ENCODE data around the gene SDE2. TPM values are rescaled to one million over a fixed set of nuclear protein-coding genes. Genes with fewer than 3 reads are reported as not detected.

Gene SDE2
- 10 to 100 TPM; 26.2 to 32.7 (median 30.9) TPM for total RNA-seq

DNA sequence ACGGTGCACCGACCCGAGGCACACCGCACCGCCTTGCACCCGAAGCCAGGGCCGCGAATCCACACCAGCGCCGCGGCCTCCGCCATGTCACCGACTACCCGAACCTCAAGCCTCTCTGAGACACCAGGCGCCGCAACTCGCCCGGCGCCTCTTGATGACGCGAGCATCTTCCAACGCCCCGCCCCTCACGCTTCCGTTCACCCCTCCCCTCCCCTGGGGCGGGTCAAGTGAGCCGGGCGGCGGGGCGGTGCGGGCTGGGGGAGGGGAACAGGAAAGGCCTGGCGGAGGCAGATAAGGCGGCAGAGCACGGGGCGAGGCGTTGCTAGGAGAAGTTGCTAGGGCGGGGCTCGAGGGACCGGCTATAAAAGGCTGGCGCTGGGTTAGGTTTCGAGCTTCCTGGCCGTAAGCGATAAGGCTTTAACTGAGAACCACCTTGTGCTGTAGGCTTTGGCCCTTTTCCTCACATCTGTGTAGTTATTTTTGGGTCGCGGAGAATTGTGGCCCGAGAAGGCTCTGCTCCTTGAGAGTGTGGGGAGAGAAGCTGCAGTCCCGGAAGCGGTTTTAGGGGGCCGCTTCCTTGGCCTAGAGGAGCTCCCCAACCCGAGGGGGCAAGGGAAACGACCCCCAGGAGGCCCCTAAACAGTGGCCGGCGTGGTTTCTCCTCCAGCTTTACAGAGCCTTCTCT, at the start of gene SDE2:
SDE2 (minus strand) TSS at position 117 of the 685 bp plus-strand sequence; CDS start at position 86, 31 bp downstream.
- intact Hi-C loops (cut with DNase I; ENCODE audit: low total_unique reads): no loop called here
- TF ChIP-seq POLR2A (IDR thresholded peaks at IDR 0.05): peak in 1 of 2 donors; percentile 78
- TF ChIP-seq, protein P1, sequence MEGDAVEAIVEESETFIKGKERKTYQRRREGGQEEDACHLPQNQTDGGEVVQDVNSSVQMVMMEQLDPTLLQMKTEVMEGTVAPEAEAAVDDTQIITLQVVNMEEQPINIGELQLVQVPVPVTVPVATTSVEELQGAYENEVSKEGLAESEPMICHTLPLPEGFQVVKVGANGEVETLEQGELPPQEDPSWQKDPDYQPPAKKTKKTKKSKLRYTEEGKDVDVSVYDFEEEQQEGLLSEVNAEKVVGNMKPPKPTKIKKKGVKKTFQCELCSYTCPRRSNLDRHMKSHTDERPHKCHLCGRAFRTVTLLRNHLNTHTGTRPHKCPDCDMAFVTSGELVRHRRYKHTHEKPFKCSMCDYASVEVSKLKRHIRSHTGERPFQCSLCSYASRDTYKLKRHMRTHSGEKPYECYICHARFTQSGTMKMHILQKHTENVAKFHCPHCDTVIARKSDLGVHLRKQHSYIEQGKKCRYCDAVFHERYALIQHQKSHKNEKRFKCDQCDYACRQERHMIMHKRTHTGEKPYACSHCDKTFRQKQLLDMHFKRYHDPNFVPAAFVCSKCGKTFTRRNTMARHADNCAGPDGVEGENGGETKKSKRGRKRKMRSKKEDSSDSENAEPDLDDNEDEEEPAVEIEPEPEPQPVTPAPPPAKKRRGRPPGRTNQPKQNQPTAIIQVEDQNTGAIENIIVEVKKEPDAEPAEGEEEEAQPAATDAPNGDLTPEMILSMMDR (IDR thresholded peaks at IDR 0.05): no peak

DNA sequence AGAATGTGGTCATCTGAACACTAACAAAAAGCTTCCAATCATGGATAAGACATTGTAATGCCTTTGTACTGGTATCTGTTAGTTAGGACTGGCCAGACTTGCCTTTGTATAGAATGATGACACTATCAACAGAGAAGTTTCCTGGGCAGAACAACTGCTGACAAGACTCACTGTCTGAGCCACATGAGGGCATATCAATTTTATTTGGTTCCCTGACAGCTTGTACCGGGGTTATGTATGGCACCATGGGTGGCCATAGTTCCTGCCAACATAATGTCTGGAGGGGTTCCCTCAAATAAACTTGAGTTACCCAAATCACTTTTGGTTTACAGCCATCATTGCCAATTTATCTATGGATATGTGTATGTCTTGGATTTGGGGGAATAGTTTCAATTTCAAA, 49.7 kb upstream of the SDE2 start:
- 70 to 76% methylated on average over 1 of the region's 1 CpG for WGBS, 2 donors
- no peak for DNase-seq (ENCODE audit: low spot score in 2 of 2)
- TF ChIP-seq, protein P1 (IDR thresholded peaks at IDR 0.05): no peak
- TF ChIP-seq POLR2A (IDR thresholded peaks at IDR 0.05): no peak
- H3K4me3 ChIP-seq (ENCODE audit: low read depth, poor library complexity, severe bottlenecking): no peak overlapping the region
- intact Hi-C loops (cut with DNase I; ENCODE audit: low total_unique reads): no loop called here

More for the DNA sequence above, at the start of gene SDE2:
- H3K4me3 ChIP-seq (ENCODE audit: low read depth, poor library complexity, severe bottlenecking): peak within 1 kb of the TSS; percentile 64
- WGBS, 2 donors: 0 to 1% methylated on average over 50 to 51 of the region's 53 CpGs
- peak; percentile 99 to 100 for DNase-seq (ENCODE audit: low spot score in 2 of 2)

DNA sequence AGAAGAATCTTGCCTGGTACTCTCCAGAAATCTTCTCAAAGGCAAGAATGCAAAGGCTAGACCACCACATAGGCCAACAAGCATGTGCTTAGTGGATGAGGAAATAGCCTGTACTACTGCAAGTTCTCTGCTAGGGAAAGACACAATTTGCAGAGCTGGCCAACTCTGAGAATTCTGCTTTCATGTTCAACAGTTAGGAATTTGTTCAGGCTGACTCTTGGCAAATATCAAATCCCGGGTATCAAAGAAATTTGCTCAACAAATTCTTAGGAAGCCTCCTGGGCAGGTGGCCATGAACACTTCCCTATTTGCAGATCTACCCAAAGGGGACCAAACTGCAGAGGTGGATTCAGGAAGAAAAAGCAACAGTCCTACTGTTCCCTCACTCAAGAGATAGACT, 48.4 kb upstream of the SDE2 start:
- H3K4me3 ChIP-seq (ENCODE audit: low read depth, poor library complexity, severe bottlenecking): no peak overlapping the region
- DNase-seq (ENCODE audit: low spot score in 2 of 2): no peak
- 28 to 32% methylated on average over 1 of the region's 1 CpG for WGBS, 2 donors
- intact Hi-C loops (cut with DNase I; ENCODE audit: low total_unique reads): no loop called here
- TF ChIP-seq, protein P1 (IDR thresholded peaks at IDR 0.05): no peak
- no peak for TF ChIP-seq POLR2A (IDR thresholded peaks at IDR 0.05)

DNA sequence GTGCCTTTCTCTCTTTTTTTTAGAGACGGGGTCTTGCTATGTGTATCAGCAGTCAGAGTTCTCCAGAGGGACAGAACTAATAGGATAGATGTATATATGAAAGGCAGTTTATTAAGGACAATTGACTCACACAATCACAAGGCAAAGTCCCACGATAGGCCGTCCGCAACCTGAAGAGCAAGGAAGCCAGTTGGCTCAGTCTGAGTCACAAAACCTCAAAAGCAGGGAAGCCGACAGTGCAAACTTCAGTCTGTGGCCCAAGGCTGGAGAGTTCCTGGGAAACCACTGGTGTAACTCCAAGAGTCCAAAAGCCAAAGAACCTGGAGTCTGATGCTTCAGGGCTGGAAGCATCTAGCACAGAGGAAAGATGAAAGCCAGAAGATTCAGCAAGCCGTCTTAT, 47.1 kb upstream of the SDE2 start:
- no peak for DNase-seq (ENCODE audit: low spot score in 2 of 2)
- WGBS, 2 donors: 73 to 78% methylated on average over 6 of the region's 6 CpGs
- intact Hi-C loops (cut with DNase I; ENCODE audit: low total_unique reads): no loop called here
- no peak overlapping the region for H3K4me3 ChIP-seq (ENCODE audit: low read depth, poor library complexity, severe bottlenecking)
- TF ChIP-seq, protein P1 (IDR thresholded peaks at IDR 0.05): no peak
- TF ChIP-seq POLR2A (IDR thresholded peaks at IDR 0.05): no peak

DNA sequence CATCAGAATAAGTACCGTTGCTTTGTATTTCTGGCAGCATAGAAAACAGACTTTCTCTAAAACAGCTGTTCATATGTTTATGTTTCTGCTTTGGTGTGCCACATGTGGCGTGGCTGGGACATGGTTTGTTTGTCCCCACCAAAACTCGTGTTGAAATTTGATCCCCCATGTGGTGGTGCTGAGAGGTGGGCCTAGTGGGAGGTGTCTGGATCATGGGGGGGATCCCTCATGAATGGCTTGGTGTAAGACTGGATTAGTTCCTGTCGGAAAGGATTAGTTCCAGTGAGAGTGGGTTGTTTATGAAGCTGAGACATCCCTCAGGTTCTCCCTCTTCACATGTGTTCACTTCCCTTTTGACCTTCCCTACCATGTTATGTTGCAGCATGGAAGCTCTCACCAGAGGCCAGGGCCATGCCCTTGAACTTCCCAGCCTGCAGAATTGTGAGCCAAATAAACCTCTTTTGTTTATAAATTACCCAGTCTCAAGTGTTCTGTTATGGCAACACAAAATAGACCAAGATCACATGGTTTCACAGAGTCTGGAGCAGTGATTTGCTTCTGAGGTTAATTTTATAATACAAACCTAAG, 45.5 kb upstream of the SDE2 start:
- 78 to 79% methylated on average over 4 of the region's 4 CpGs for WGBS, 2 donors
- intact Hi-C loops (cut with DNase I; ENCODE audit: low total_unique reads): no loop called here
- TF ChIP-seq POLR2A (IDR thresholded peaks at IDR 0.05): no peak
- TF ChIP-seq, protein P1 (IDR thresholded peaks at IDR 0.05): no peak
- H3K4me3 ChIP-seq (ENCODE audit: low read depth, poor library complexity, severe bottlenecking): no peak overlapping the region
- DNase-seq (ENCODE audit: low spot score in 2 of 2): no peak
